GM19397 (cell line): ENCODE measurements around the gene CASP8AP2.
"Not testable (repeated sequence)": the region's sequence is repeated elsewhere in the genome, so short reads cannot be mapped to it uniquely, and the experiment has no call there.

ENCODE experiments used
- ATAC-seq: cut with Tn5 transposase; IDR thresholded peaks from one replicate; pipeline ENCODE4 v1.9.1; 2021; ENCODE audit warnings: mild to moderate bottlenecking, moderate library complexity; ENCODE audit not compliant: unreplicated experiment

CASP8AP2 gene

GRCh38 chr6:89819336-89820130 is 10.1 kb upstream of the CASP8AP2 start, which contains the start of gene MDN1:
Gene MDN1 (minus strand): TSS chr6:89819794. CDS start chr6:89819607, 187 bp downstream.
- peak; percentile 95 for ATAC-seq

- ATAC-seq = no peak
Measured at GRCh38 chr6:89826029-89826528, 3.6 kb upstream of the CASP8AP2 start.

DNA sequence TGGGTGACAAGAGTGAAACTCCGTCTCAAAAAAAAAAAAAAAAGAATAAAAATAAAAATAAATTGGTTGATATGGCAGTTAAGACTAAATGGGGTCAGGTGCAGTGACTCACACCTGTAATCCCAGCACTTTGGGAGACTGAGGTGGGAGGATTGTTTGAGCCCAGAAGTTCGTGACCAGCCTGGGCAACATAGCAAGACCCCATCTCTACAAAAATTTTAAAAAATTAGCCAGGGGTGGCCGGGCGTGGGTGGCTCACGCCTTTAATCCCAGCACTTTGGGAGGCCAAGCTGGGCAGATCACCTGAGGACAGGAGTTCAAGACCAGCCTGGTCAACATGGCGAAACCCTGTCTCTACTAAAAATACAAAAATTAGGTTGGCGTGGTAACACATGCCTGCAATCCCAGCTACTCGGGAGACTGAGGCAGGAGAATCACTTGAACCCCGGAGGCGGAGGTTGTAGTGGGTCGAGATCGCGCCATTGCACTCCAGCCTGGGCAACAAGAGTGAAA is 1.1 kb upstream of the CASP8AP2 start:
- peak; percentile 1 for ATAC-seq

GRCh38 chr6:89828988-89829471 is 650 bp upstream of the CASP8AP2 start:
- peak; percentile 24 for ATAC-seq

DNA sequence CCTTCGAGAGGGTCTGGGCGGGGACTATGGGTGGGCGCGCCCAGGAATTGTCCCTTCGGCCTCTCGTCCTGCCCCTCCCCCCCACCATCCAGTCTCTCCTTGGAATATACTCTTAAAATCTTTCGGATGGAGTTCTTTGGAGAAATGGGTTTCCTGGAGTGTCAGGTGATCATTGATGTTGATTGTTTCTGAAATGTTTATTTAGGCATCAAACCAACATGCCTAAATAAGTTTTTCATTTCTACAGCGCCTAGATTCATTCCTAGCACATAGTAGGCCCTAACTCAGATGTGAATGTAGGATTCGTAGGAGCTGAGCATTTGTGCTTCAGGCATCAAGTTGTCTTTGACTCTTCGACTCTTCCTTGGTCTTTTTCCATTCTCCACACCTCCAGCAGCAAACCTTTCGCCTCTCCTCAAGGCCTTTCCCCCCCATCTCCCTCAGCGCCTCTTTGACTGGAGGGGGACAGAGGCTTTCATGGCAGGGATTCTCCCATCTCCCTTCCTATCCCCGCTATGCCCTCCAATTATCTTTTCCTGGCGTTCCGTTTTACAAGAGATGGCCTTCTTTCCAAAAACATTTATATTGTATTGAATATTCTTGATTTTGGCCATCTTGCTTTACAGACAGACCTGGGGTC is 610 bp downstream of the CASP8AP2 start:
- no peak for ATAC-seq

DNA sequence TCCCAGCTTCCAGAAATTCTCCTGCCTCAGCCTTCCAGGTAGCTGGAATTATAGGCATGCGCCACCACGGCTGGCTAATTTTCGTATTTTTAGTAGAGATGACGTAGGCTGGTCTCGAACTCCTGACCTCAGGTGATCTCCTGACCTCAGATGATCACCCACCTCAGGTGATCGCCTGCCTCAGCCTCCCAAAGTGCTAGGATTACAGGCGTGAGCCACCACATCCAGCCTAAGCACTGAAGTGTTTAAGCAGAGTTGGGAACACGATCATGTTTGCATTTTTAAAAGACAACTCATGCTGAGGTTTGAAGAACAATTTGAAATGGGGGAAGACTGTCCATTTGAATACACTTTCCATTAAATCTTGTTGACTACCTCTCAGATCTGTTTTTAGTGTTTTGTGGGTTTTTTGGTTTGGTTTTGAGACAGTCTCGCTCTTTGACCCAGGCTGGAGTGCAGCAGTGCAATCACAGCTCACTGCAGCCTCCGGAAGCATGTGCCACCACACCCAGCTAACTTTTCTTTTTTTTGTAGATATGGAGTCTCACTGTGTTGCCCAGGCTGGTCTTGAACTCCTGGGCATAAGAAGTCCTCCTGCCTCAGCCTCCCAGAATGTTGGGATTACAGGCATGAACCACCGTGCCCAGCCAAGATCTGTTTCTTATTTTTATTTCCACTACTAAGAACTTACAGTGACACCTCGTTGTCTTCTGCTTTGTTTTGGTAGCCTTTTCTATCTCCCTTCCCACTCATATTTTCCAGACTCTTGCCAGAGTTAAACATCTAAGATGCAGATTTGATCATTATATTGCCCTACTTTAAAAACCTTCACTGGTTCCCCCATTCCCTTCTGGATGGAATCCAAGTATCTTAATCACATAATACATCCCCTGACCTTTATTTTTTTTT is 5.5 kb downstream of the CASP8AP2 start:
- peak; percentile 93 for ATAC-seq

- ATAC-seq = no peak
Measured at GRCh38 chr6:89836639-89837222, 7.1 kb downstream of the CASP8AP2 start.

DNA sequence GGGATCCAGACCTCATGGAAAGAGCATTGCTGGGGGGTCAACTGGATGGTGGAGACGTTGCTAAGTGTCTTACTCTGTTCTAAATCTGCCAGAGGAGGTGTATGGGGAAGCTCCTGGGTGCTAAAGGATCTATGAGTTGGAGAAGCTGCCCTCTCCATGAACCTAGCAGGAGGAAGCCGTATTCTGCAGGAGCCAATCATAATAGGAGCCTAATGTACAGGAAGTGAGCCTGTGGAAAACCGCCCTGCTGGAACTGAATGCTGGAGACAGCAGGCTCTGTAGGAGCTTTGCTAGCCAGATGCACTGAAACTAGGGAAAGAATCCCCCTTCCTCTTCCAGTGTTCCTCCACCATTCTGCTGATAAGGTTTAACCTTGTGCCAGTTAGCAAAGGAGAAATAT is 10.9 kb downstream of the CASP8AP2 start:
- ATAC-seq = no peak

DNA sequence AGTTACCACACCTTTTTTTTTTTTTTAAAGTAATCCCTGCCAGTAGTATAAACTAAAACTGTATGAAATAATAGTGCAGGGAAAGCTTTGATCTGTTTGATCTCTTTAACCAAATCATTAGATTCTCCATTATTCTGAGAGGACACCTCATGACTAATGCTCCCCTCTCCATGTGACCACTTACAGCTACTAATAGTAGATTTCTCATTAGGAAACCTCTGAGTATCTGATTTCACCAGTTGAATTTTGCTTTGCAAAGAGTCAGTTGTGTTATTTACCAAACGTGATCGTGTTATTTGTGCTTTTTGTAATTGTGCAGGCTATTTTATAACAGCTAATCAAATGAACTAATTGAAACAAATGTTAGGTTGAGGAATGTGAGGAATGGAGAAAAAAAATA is 12.5 kb downstream of the CASP8AP2 start:
- no peak for ATAC-seq

DNA sequence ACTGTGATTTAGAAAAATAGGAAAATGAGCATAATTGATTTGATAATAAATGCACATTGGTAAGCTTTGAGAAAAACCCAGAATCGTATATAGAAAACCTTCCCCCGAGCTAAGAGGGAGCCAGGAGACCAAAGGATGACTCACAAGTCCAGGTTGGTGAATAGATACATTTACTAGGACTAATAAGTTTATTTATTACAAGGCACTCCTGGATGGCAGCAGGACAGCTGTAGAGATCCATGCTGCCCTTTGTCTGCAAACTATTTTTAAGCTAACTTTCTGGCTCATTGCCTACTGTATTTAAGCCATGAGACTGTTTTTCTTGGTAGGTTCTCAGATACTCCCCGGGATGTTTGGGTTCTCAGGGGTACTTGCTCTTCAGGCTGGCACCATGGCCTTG is 13.4 kb downstream of the CASP8AP2 start:
- ATAC-seq = no peak

DNA sequence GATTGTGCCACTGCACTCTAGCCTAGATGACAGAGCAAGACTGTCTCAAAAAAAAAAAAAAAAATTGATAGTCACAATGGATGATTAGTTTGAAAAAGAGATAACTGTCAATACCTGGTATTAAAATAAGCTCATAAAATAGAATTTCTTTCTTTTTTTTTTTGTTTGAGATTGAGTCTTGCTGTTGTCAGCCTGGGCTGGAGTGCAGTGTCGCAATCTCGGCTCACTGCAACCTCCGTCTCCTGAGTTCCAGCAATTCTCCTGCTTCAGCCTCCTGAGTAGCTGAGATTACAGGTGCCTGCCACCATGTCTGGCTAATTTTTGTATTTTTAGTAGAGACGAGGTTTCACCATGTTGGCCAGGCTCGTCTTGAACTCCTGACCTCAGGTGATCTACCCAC is 17.8 kb downstream of the CASP8AP2 start:
- ATAC-seq = not testable (repeated sequence)

DNA sequence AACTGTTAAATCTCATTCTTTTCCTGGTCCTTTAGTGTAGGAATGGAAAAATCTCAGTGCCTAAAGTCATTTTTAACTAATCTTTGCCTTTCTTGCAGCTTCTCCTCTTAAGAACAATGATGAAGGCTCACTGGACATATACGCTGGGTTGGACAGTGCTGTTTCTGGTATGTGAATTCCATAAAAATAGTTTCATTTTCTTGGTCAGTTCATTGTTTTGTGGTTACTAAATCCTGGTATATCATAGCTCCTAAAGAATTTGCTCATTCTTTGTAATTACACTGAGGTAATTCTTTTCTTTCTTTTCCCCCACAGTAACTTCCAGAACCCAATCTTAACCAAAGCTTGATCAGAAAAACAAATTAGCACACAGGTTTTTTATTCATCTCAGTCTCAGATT is 23.4 kb downstream of the CASP8AP2 start:
- ATAC-seq = no peak

DNA sequence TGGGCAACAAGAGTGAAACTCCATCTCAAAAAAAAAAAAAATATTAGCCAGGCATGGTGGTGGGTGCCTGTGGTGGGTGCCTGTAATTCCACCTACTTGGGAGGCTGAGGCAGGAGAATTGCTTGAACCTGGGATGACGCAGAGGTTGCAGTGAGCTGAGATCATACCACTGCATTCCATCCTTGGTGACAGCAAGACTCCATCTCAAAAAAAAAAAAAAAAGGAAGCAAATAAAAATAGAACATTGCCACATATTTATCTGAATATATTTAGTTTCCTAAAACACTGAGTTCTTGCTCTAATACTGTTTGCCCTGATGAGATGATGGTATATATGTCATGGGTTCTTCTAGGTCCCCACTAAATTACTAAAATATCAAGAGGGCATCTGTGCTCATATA is 28.4 kb downstream of the CASP8AP2 start:
- no peak for ATAC-seq

DNA sequence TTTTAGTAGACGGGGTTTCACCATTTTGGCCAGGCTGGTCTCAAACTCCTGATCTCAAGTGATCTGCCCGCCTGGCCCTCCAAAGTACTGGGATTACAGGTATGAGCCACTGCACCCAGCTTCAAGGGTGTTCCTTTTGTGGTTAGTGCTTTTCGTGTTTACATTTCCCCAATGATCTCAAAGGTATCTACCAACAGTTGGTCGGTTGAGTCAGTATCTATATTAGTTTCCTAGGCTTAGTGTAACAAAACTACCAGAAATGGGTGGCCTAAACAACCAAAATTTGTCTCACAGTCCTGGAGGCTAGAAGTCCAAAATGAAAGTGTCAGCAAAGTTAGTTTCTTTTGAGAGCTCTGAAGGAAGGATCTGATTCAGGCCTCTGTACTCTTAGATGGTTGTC is 30.1 kb downstream of the CASP8AP2 start:
- ATAC-seq = peak; percentile 52

DNA sequence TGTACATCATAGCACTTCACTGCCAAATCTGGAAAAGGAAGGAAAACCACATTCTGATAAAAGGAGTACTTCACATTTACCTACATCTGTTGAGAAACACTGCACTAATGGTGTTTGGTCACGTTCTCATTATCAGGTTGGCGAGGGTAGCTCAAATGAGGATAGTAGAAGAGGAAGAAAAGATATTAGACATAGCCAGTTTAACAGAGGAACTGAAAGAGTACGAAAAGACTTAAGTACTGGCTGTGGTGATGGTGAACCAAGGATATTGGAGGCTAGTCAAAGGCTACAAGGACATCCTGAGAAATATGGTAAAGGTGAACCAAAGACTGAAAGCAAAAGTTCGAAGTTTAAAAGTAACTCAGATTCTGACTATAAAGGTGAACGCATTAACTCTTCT is 32.6 kb downstream of the CASP8AP2 start:
- peak; percentile 53 for ATAC-seq

DNA sequence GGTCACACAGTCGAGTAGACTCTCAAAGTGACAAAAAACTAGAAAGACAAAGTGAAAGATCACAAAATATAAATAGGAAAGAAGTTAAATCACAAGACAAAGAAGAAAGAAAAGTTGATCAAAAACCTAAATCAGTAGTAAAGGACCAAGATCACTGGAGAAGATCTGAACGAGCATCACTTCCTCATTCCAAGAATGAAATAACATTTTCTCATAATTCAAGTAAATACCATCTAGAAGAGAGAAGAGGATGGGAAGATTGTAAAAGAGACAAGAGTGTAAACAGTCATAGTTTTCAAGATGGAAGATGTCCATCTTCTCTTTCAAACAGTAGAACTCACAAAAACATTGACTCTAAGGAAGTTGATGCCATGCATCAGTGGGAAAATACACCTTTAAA is 33.0 kb downstream of the CASP8AP2 start:
- peak; percentile 14 for ATAC-seq

DNA sequence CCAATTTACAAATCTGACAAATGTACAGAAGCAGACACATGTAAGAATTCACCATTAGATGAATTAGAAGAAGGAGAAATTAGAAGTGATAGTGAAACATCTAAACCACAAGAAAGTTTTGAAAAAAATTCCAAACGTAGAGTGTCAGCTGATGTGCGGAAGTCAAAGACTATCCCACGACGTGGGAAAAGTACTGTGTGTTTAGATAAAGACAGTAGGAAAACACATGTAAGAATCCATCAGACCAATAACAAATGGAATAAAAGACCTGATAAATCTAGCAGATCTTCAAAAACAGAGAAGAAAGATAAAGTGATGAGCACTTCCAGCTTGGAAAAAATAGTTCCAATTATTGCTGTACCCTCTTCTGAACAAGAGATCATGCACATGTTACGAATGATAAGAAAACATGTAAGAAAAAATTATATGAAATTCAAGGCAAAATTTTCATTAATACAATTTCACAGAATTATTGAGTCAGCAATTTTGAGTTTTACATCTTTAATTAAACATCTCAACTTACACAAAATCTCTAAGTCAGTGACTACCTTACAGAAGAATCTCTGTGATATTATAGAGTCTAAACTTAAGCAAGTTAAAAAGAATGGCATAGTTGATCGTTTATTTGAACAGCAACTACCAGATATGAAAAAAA is 36.5 kb downstream of the CASP8AP2 start:
- no peak for ATAC-seq

GRCh38 chr6:89873721-89874120 is 44.0 kb downstream of the CASP8AP2 start:
- no peak for ATAC-seq

DNA sequence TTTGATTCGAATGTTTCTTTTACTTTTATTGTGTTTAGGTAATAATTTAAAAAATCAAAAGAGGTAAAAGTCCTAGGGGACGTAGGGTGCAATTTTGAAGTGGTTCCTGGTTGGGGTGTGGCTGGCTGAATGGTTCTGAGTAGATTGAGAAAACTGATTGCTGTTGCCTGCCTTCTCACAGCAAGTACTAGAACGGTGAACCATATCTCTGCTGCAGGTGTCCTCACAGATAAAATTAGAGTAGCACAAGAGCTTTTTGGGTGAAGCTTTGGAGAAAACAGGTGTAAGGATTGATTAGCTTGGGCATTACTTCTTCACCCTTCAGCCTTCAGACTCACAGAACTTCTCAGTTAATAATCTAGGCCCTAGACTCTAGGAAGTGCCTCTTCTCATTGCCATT is 44.8 kb downstream of the CASP8AP2 start:
- ATAC-seq = no peak
